ENCODE data around the gene GPR157.
A peak's percentile ranks its signal among the peaks of the same experiment; 100 is the strongest.
"Not testable (repeated sequence)": the region's sequence is repeated elsewhere in the genome, so short reads cannot be mapped to it uniquely, and the experiment has no call there.

The GPR157 gene

GRCh38 chr1:9146156-9146555, 17.3 kb upstream of the GPR157 start:
- DNase-seq (ENCODE audit: low read depth in 3 of 3): no peak

DNA sequence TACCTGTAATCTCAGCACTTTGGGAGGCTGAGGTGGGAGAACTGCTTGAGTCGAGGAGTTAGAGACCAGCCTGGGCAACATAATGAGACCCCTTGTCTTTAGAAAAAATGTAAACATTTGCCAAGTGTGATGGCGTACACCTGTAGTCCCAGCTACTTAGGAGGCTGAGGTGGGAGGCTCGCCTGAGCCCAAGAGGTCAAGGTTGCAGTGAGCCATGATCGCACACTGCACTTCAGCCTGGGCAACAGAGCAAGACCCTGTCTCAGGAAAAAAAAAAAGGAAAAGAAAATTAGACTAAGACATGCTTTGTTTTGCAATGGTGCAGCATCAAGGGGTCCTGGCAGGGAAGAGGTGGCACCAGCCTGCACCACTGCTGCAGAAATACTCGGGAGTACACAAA, 16.8 kb upstream of the GPR157 start:
- DNase-seq (ENCODE audit: low read depth in 3 of 3): no peak

DNA sequence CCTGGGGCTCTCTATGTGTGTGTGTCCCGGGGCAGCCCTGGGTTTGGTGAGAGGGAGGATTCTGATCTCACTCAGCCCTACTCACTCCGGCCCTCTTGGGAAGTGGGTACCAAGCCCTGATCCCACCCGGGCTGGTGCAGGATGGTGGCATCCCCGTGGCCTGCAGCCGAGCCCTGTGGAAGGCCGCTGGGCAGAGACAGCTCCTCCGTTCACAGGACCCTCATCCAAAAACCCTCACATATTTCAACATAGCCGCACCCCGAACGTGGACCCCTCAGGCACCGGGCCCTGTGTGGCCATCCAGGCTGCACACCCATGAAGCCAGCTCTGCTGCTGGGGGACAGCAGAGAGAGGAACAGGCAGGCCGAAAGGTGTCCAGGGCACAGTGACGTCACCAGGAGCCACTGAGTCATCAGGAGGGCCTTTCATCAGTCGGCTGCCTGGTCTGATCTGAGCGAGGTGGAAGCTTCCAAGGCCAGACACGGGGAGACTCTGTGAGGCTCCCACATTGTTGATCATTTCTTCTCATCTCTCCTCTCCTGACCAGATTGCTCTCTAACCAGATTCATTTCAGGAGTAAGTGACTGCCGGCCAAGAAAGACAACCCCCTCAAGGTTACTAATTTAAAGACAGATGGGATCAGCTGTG, 16.2 kb upstream of the GPR157 start:
- DNase-seq (ENCODE audit: low read depth in 3 of 3): no peak

- DNase-seq (ENCODE audit: low read depth in 3 of 3): not testable (repeated sequence)
These were observed 15.6 kb upstream of the GPR157 start for GRCh38 chr1:9144494-9144893.

DNA sequence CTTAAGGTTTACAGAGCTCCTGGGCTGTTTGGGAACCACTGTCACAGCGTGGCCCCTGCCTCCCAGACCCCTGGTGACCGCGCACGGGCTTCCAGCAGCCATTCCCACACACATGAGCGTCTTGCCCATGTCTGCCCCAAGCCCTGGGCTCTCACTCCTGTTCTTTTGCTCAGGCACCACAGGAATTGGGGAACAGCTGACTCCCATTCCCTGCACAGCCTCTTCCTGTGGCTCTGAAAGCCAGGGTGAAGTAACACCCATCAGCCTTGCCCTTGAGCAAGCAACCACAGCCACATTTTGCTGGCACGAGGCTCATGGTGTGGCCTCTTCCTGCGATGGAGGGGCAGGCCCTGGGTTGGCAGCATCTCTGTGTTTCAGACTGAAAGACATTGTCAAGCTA, 14.3 kb upstream of the GPR157 start:
- DNase-seq (ENCODE audit: low read depth in 3 of 3): no peak

DNA sequence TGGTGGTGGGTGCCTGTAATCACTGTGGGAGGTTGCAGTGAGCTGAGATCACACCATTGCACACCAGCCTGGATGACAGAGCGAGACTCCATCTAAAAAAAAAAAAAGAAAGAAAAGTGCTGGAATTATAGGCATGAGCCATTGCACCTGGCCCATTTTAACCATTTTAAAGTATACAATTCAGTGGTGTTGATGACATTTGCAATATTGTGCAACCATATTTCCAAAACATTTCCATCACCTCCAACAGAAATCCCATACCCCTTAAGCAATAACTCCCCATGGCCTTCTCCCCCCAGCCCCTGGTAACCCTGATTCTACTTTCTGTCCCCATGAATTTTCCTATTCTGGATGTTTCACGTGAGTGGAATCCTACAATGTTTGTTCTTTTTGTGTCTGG, 11.0 kb upstream of the GPR157 start:
- DNase-seq (ENCODE audit: low read depth in 3 of 3): no peak

GRCh38 chr1:9136932-9137331, 8.0 kb upstream of the GPR157 start:
- DNase-seq (ENCODE audit: low read depth in 3 of 3): no peak

DNA sequence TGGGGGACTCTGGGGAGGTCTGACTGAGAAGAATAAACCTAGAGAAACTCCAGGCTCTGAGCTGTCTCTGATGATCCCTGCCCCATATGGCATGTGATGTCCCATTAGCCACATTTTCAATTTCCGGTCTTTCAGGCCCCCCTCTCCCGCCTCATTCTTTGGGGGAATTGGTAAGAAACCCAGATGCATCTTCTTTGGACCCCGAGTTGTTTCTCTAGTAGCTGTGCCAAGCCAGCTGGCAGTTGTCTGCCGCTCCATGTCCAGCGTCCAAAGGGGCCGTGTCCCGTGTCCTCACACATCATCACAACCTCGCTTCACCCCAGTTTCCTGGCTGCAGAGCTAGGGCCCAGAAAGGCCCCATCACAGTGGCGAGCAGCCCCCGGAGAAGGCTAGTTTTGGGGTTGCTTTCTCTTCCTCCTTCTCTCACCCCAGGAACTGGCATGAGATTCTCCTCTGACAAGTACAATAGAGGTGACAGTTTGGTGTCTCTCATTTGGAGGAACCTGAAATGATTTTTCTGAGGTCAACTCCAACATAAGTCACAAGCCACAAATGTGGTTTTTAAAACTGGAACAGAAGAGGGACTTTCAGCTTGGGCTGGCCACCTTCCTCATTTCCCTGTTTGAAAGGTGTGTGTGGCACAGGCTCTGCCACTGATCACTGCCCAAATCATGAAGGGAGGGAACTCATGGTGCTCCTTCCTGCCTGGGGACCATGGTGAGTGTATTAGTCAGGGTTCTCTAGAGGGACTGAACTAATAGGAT, 6.4 kb upstream of the GPR157 start:
- no peak for DNase-seq (ENCODE audit: low read depth in 3 of 3)

- DNase-seq (ENCODE audit: low read depth in 3 of 3): no peak
These were observed 5.1 kb upstream of the GPR157 start for GRCh38 chr1:9133870-9134585.

DNA sequence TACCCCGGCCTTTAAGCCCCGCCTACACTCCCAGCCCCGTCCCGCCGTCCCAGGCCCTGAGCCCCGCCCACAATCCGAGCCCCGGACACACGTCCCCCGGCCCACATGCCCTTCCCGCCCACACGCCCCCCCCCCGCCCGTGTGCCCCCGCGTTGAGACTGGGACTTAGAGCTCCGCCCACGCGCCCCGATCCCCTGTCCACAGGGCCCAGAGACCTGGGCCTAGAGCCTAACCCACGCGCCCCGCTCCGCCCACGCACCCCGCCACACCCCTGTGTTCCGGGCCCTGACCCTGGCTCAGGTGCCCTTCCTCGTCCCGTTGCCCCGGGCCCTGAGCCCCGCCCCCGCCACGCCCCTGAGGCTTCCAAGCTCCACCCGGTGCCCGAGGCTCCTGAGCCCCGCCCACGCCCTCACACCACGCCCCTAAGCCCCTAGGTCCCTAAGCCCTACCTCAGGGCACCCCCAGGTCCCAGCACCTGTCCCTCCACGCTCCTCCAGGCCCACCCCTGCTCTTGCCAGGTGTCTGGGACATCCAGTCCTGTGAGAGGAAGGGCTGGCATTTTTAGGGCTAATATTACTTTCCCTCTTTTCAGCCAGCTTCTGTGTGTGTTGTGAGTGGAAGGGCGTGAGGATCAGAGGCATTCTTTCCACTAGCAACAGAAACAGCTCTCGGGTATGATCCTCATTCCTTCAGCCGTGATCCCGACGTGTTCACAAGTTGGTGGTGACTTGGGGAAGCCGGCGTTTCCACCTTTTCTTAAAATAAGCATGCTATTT, 552 bp upstream of the GPR157 start:
- DNase-seq (ENCODE audit: low read depth in 3 of 3): peak; percentile 67 to 82 (median 78)

GRCh38 chr1:9128166-9128519, 759 bp downstream of the GPR157 start:
- no peak for DNase-seq (ENCODE audit: low read depth in 3 of 3)

DNA sequence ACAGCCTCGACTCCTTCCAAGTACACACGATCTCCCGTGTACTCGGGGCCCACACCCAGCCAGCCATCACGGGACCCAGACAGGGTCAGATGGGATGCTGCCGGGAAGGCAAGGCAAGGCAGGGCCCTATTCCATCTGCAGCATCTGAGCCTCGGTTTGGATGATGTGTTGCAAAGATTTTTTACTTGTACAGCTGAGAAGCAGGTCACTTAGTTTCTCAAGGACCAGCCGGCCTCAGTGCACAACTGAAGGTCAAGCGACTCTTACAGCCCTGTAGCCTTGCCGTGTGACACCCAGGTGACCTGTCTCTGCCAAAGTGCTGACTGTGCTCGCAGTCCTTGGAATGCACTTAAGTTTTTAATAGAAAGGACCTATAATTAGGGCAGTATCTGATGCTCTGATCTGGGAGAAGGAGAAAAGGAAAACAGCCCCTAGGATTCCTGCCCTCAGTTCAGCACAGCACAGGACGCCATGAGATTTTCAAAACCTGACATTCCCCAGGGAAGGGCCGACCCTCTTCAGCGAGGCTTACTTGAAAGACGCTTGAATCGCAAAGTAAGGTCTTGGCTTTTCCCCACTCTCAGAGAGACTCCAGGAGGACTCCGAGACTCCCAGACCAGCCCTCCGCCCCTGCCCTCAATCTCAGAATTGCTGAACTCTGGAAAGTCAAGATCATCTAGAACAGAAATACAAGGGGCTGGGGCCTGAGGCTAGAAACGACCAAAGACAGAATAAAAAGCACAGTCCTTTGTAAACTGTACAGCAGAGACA, 1.3 kb downstream of the GPR157 start:
- no peak for DNase-seq (ENCODE audit: low read depth in 3 of 3)

DNA sequence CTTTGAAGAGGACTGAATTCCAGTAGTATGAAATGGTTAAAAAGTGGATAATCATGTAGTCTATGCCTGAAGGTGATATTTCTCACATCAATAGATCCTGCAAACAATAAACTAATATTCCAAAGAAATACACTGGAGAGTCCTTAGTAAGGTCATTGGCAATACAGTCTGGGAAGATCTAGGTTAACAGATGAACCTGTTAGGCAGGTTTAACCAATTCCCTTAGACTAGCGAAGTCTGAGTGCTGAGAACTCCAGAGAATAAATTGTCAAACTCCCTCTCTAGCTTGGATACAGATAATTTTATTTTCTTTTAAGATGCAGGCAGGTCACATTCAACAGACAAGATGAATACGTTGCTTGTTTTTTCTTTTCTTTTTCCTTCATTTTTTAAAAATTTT, 2.4 kb downstream of the GPR157 start:
- no peak for DNase-seq (ENCODE audit: low read depth in 3 of 3)

DNA sequence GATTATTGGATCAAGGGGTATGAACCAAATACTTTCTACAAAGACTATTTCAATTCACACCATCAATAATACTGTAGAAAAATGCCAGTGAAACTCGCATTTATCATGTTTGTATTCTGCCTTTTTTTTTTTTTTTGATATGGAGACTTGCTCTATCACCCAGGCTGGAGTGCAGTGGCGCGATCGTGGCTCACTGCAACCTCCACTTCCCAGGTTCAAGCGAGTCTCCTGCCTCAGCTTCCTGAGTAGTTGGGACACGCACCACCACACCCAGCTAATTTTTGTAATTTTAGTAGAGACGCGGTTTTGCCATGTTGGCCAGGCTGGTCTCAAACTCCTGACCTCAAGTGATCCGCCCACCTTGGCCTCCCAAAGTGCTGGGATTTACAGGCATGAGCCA, 3.1 kb downstream of the GPR157 start:
- not testable (repeated sequence) for DNase-seq (ENCODE audit: low read depth in 3 of 3)

GRCh38 chr1:9125325-9125724, 3.6 kb downstream of the GPR157 start:
- no peak for DNase-seq (ENCODE audit: low read depth in 3 of 3)

GRCh38 chr1:9124389-9124788, 4.5 kb downstream of the GPR157 start:
- DNase-seq (ENCODE audit: low read depth in 3 of 3): not testable (repeated sequence)

DNA sequence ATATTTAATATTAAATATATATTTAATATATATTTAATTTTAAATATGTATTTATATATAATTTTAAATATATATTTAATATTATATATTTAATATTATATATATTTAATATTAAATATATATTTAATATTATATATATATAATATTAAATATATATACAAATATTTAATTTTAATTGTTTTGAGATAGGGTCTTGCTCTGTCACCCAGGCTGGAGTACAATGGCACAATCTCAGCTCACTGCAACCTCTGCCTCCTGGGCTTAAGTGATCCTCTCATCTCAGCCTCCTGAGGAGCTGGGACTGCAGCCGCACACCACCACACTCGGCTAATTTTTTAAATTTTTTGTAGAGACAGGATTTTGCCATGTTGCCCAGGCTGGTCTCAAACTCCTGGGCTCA, 5.2 kb downstream of the GPR157 start:
- DNase-seq (ENCODE audit: low read depth in 3 of 3): not testable (repeated sequence)

GRCh38 chr1:9121496-9122409, 7.1 kb downstream of the GPR157 start:
- DNase-seq (ENCODE audit: low read depth in 3 of 3): peak in 1 of 3 experiments; percentile 13

DNA sequence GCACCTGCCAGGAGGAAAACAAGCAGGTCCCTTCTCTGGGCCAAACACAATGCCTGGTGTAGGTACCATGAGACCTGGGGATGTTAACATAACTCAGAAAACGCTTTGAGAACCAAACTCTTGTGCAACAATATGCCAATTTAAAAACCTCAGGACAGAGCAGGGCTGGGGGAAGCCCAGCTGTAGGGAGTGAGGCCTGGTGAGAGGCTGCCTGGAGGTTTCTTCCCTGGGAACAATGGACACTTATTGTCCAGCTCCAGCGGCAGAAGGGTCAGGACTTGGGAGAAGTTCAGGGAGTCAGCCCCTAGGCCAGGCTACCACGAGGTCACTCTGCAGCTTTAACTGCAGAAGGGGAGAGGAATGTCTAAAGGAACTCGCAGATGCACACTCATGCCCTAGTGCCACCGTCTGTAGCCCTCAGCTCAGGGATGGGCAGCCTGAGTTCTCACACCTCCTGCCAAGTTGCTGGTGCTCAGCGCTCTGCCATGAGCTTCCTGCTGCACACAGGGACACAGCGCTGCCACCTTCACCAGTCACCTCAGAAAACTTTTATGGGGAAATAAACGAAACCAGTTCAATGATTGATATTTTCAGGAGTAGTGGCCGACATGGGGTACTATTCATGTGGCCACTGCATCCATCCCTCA, 8.5 kb downstream of the GPR157 start:
- no peak for DNase-seq (ENCODE audit: low read depth in 3 of 3)

DNA sequence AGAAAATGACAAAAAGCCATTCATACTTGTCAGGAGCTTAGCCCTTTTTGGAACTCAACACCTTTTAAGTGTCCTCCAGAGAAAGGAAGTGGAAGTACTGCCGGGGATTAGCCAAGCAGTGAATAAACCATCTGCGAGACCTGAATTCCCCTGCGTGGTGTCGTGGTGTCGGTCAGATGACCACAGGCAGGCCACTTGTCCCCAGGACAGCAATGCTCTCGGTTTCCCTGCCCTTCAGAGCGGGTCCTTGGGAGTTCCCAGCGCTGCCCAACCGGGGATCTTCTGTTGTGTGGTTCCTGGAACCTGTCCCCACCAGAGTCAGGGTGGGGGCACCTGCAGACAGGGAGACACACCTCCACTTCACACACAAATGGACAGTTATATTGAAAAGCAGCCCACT, 9.2 kb downstream of the GPR157 start:
- DNase-seq (ENCODE audit: low read depth in 3 of 3): no peak

All from stimulated activated CD4-positive, alpha-beta T cell treated with anti-CD3 and anti-CD28 coated beads, TNF-alpha, amount 100 ng/mL, for 4 hours (primary cell).